HepG2 (cell line): ENCODE measurements around the gene ADAP2. TPM values are rescaled to one million over a fixed set of nuclear protein-coding genes. Genes with fewer than 3 reads are reported as not detected.

ENCODE experiments used
- GATAD1 ChIP-seq: IDR thresholded peaks from 2 replicates; pipeline ENCODE4 v1.6.1; 2016; ENCODE audit warnings: missing genetic modification reagents, missing compliant biosample characterization
- ZNF260 ChIP-seq: sonication (generic); formaldehyde crosslinking; IDR thresholded peaks from 2 replicates; pipeline ENCODE4 v1.4.0; 2020; ENCODE audit warnings: missing genetic modification reagents, low read depth, mild to moderate bottlenecking, borderline replicate concordance
- polyA plus RNA-seq, 8 experiments: library from polyadenylated mRNA; depleted of rRNA in 3 of 8; stranded (reverse) in 7 of 8; unstranded in 1 of 8; fragments of >200 nt; fragmentation: Illumina TruSeq in 4 of 8; extraction: Trizol in 4 of 8; gene quantifications; 2 replicates each; pipeline versions ENCODE4 v1.2.1 to v1.2.3, GENCODE V29; 2011 to 2016; ENCODE audit warnings: low read depth in 4 of 8, missing spikeins in 1 of 8, mixed read lengths in 1 of 8; ENCODE audit not compliant: insufficient read depth in 1 of 8
- total RNA-seq, 5 experiments: library from RNA; depleted of rRNA; stranded (reverse); fragments of >200 nt; fragmentation: Illumina TruSeq; extraction: Trizol; gene quantifications; 2 replicates each; pipeline ENCODE4 v1.2.3, GENCODE V29; 2016; ENCODE audit warnings: low read depth in 1 of 5
- TF ChIP-seq, protein P1 (sequence below): sonication (generic); formaldehyde crosslinking; conservative IDR thresholded peaks from 2 replicates; pipeline ENCODE4 v1.4.0; 2020; ENCODE audit warnings: missing genetic modification reagents
- TF ChIP-seq, protein P2 (sequence below): sonication (generic); formaldehyde crosslinking; IDR thresholded peaks from 2 replicates; pipeline ENCODE4 v1.5.1; 2020; ENCODE audit warnings: missing genetic modification reagents, mild to moderate bottlenecking, borderline replicate concordance
- TF ChIP-seq, protein P3 (sequence below): sonication (generic); formaldehyde crosslinking; IDR thresholded peaks from 2 replicates; pipeline ENCODE4 v1.4.0; 2020; ENCODE audit warnings: mild to moderate bottlenecking, missing genetic modification reagents

The ADAP2 gene
- total and polyA plus RNA-seq, 2 of the 13 experiments (the other 11 are each of a cell fraction or from before 2014, with no cell fraction given): 0.51 to 0.70 TPM

DNA sequence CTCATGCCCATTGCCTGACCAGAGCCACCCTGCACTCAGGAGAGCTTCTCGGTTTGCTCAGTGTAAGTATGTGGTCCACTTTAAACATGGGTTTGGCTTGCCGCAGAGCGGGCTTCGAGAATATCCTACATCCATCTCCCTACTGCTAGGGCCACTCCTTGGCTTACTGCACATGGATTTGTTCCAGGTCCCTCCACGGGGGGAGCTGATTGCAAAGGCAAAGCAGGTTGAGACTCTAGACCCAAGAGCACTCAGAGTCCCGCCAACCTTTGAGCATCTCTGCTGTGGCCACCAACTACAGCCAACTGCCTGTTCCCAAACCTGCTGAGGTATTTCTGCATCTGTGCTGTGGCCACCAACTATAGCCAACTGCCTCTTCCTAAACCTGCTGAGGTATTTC lies 75.5 kb downstream of the ADAP2 start (continued):
- TF ChIP-seq, protein P1, sequence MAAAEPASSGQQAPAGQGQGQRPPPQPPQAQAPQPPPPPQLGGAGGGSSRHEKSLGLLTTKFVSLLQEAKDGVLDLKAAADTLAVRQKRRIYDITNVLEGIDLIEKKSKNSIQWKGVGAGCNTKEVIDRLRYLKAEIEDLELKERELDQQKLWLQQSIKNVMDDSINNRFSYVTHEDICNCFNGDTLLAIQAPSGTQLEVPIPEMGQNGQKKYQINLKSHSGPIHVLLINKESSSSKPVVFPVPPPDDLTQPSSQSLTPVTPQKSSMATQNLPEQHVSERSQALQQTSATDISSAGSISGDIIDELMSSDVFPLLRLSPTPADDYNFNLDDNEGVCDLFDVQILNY (CRISPR knock-in tag): no peak
- TF ChIP-seq ZNF260: no peak
- TF ChIP-seq, protein P2, sequence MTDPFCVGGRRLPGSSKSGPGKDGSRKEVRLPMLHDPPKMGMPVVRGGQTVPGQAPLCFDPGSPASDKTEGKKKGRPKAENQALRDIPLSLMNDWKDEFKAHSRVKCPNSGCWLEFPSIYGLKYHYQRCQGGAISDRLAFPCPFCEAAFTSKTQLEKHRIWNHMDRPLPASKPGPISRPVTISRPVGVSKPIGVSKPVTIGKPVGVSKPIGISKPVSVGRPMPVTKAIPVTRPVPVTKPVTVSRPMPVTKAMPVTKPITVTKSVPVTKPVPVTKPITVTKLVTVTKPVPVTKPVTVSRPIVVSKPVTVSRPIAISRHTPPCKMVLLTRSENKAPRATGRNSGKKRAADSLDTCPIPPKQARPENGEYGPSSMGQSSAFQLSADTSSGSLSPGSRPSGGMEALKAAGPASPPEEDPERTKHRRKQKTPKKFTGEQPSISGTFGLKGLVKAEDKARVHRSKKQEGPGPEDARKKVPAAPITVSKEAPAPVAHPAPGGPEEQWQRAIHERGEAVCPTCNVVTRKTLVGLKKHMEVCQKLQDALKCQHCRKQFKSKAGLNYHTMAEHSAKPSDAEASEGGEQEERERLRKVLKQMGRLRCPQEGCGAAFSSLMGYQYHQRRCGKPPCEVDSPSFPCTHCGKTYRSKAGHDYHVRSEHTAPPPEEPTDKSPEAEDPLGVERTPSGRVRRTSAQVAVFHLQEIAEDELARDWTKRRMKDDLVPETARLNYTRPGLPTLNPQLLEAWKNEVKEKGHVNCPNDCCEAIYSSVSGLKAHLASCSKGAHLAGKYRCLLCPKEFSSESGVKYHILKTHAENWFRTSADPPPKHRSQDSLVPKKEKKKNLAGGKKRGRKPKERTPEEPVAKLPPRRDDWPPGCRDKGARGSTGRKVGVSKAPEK: no peak
- TF ChIP-seq, protein P3, sequence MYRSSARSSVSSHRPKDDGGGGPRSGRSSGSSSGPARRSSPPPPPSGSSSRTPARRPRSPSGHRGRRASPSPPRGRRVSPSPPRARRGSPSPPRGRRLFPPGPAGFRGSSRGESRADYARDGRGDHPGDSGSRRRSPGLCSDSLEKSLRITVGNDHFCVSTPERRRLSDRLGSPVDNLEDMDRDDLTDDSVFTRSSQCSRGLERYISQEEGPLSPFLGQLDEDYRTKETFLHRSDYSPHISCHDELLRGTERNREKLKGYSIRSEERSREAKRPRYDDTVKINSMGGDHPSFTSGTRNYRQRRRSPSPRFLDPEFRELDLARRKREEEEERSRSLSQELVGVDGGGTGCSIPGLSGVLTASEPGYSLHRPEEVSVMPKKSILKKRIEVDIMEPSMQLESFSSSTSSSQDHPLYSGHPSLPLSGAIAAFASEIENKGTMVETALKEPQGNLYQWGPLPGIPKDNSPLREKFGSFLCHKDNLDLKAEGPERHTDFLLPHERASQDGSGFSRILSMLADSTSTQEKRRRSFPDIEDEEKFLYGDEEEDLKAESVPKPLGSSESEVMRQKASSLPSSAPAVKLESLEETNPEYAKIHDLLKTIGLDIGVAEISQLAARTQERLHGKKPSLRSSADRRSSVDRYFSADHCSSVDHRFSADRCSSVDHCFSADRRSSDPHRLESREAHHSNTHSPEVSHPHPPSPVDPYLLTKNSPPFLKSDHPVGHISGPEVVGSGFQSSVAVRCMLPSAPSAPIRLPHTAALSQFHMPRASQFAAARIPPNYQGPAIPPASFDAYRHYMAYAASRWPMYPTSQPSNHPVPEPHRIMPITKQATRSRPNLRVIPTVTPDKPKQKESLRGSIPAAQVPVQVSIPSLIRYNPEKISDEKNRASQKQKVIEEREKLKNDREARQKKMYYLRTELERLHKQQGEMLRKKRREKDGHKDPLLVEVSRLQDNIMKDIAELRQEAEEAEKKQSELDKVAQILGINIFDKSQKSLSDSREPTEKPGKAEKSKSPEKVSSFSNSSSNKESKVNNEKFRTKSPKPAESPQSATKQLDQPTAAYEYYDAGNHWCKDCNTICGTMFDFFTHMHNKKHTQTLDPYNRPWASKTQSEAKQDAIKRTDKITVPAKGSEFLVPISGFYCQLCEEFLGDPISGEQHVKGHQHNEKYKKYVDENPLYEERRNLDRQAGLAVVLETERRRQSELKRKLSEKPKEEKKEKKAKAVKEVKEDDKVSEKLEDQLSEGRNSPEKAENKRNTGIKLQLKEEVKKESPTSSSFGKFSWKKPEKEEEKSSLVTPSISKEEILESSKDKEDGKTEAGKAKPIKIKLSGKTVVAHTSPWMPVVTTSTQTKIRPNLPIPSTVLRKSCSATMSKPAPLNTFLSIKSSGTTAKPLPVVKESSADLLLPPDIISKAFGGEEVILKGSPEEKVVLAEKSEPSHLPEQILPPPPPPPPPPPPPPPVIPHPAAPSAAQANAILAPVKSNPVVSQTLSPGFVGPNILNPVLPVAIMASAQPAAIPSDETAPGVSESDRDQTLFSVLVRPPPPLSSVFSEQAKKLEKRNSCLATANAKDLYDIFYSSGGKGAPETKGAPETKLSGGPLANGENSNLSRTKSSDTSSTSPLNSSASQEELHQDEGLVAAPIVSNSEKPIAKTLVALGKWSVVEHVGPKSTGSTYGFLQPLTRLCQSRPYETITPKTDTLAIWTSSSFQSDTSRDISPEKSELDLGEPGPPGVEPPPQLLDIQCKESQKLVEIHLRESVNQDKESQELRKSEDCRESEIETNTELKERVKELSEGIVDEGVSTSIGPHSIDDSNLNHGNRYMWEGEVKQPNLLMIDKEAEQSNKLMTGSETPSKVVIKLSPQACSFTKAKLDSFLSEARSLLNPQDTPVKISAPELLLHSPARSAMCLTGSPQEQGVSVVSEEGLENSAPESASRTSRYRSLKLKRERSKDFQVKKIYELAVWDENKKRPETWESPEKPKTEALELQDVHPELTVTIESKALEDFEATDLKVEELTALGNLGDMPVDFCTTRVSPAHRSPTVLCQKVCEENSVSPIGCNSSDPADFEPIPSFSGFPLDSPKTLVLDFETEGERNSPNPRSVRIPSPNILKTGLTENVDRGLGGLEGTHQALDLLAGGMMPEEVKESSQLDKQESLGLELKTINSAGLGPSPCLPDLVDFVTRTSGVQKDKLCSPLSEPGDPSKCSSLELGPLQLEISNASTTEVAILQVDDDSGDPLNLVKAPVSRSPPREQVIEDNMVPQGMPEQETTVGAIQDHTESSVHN (CRISPR knock-in tag): no peak
- no peak for TF ChIP-seq GATAD1
